Liver (tissue), 9 donors: ENCODE data around the gene RFNG. TPM values are rescaled to one million over a fixed set of nuclear protein-coding genes. Genes with fewer than 3 reads are reported as not detected.

Experiments used
- DNase-seq: peaks from one replicate; pipeline ENCODE4 v3.0.0-alpha.2; 2017; ENCODE audit warnings: low spot score
- H3K27ac ChIP-seq, 2 donors: one replicate each; pipeline ENCODE4 v1.7.0; 2013; ENCODE audit warnings: inconsistent platforms in 2 of 2, low read length in 2 of 2, control low read depth in 1 of 2, low read depth in 1 of 2, mild to moderate bottlenecking in 1 of 2
- H3K27me3 ChIP-seq, 4 donors: one replicate each; pipeline versions ENCODE4 v1.6.1 to v1.7.0; 2013; ENCODE audit warnings: low read length in 3 of 4, inconsistent platforms in 1 of 4, mild to moderate bottlenecking in 1 of 4, moderate library complexity in 1 of 4; ENCODE audit not compliant: control insufficient read depth in 4 of 4, insufficient read depth in 4 of 4
- H3K36me3 ChIP-seq, 4 donors: one replicate each; pipeline versions ENCODE4 v1.6.1 to v1.7.0; 2013; ENCODE audit warnings: low read length in 3 of 4, mild to moderate bottlenecking in 3 of 4, low read depth in 1 of 4, moderate library complexity in 1 of 4; ENCODE audit not compliant: control insufficient read depth in 4 of 4, insufficient read depth in 3 of 4
- H3K4me1 ChIP-seq, 4 donors: one replicate each; pipeline versions ENCODE4 v1.6.1 to v1.7.0; 2013; ENCODE audit warnings: low read length in 3 of 4, mild to moderate bottlenecking in 3 of 4, moderate library complexity in 1 of 4; ENCODE audit not compliant: control insufficient read depth in 4 of 4, insufficient read depth in 4 of 4
- H3K4me3 ChIP-seq, 3 donors: one replicate each; pipeline versions ENCODE4 v1.6.1 to v1.7.0; 2013; ENCODE audit warnings: low read length in 3 of 3, control low read depth in 1 of 3, low read depth in 1 of 3, mild to moderate bottlenecking in 1 of 3
- H3K9ac ChIP-seq, 2 donors: one replicate each; pipeline ENCODE4 v1.7.0; 2013; ENCODE audit warnings: low read length in 2 of 2, mild to moderate bottlenecking in 2 of 2, moderate library complexity in 2 of 2, control low read depth in 1 of 2, low read depth in 1 of 2
- H3K9me3 ChIP-seq, 4 donors: one replicate each; pipeline versions ENCODE4 v1.6.1 to v1.7.0; 2013; ENCODE audit warnings: low read length in 3 of 4; ENCODE audit not compliant: control insufficient read depth in 4 of 4
- EGR1 ChIP-seq, 2 donors: IDR thresholded peaks; 2 replicates each; pipeline ENCODE4 v1.6.1; 2016 to 2018; ENCODE audit warnings: antibody characterized with exemption in 2 of 2, low read depth in 2 of 2
- FOXA1 ChIP-seq: IDR thresholded peaks from 2 replicates; pipeline ENCODE4 v1.6.1; 2016; ENCODE audit warnings: antibody characterized with exemption
- FOXA2 ChIP-seq: IDR thresholded peaks from 2 replicates; pipeline ENCODE4 v1.6.1; 2016; ENCODE audit warnings: antibody characterized with exemption
- GABPA ChIP-seq, 2 donors: IDR thresholded peaks in 1 of 2; conservative IDR thresholded peaks in 1 of 2; 2 replicates each; pipeline ENCODE4 v1.6.1; 2016; ENCODE audit warnings: antibody characterized with exemption in 2 of 2, mild to moderate bottlenecking in 1 of 2, moderate library complexity in 1 of 2
- HNF4A ChIP-seq, 2 donors: conservative IDR thresholded peaks; 2 replicates each; pipeline ENCODE4 v1.6.1; 2016; ENCODE audit warnings: antibody characterized with exemption in 2 of 2, mild to moderate bottlenecking in 2 of 2
- HNF4G ChIP-seq: IDR thresholded peaks from 2 replicates; pipeline ENCODE4 v1.6.1; 2016; ENCODE audit warnings: antibody characterized with exemption
- JUND ChIP-seq, 2 donors: IDR thresholded peaks; 2 replicates each; pipeline ENCODE4 v1.6.1; 2016; ENCODE audit warnings: antibody characterized with exemption in 2 of 2
- NR2F2 ChIP-seq: IDR thresholded peaks from 2 replicates; pipeline ENCODE4 v1.6.1; 2016; ENCODE audit warnings: antibody characterized with exemption
- RAD21 ChIP-seq, 2 donors: IDR thresholded peaks; 2 replicates each; pipeline ENCODE4 v1.6.1; 2016; ENCODE audit warnings: antibody characterized with exemption in 2 of 2, mild to moderate bottlenecking in 2 of 2
- RXRA ChIP-seq, 2 donors: IDR thresholded peaks; 2 replicates each; pipeline ENCODE4 v1.6.1; 2017 to 2018; ENCODE audit warnings: antibody characterized with exemption in 2 of 2, mild to moderate bottlenecking in 1 of 2
- SP1 ChIP-seq: IDR thresholded peaks from 2 replicates; pipeline ENCODE4 v1.6.1; 2018; ENCODE audit warnings: antibody characterized with exemption, mild to moderate bottlenecking
- TAF1 ChIP-seq: conservative IDR thresholded peaks from 2 replicates; pipeline ENCODE4 v1.6.1; 2016; ENCODE audit warnings: antibody characterized with exemption, mild to moderate bottlenecking
- YY1 ChIP-seq: IDR thresholded peaks from 2 replicates; pipeline ENCODE4 v1.6.1; 2016; ENCODE audit warnings: antibody characterized with exemption, mild to moderate bottlenecking
- ZBTB33 ChIP-seq: IDR thresholded peaks from 2 replicates; pipeline ENCODE4 v1.6.1; 2016; ENCODE audit warnings: antibody characterized with exemption
- WGBS: extraction: QIAGEN DNeasy Blood & Tissue Kit; methylation state at CpG from one replicate; pipeline ENCODE4 v1.1.7; 2013; 5-methylcytosine and 5-hydroxymethylcytosine counted together
- polyA plus RNA-seq, 2 donors: library from polyadenylated mRNA; stranded (reverse) in 1 of 2; unstranded in 1 of 2; fragments of 200-250 nt in 1 of 2; fragments of >200 nt in 1 of 2; fragmentation: Nextera tagmentation in 1 of 2; extraction: Ambion mirVana in 1 of 2; gene quantifications; one replicate each; pipeline versions ENCODE4 v1.2.1 to v1.2.3, GENCODE V29; 2013 to 2015
- total RNA-seq, 2 donors: library from RNA; depleted of rRNA; stranded (reverse); fragments of >200 nt; gene quantifications; one replicate each; pipeline ENCODE4 v1.2.3, GENCODE V29; 2014
- TF ChIP-seq, protein P1 (sequence below): IDR thresholded peaks from 2 replicates; pipeline ENCODE4 v1.6.1; 2016; ENCODE audit warnings: antibody characterized with exemption
- TF ChIP-seq, protein P2 (sequence below): IDR thresholded peaks from 2 replicates; pipeline ENCODE4 v1.6.1; 2016; ENCODE audit warnings: antibody characterized with exemption, mild to moderate bottlenecking
- TF ChIP-seq, protein P3 (sequence below): IDR thresholded peaks from 2 replicates; pipeline ENCODE4 v1.6.1; 2016; ENCODE audit warnings: antibody characterized with exemption
- TF ChIP-seq, protein P4 (sequence below): fragments of 150-350 bp; IDR thresholded peaks from 2 replicates; pipeline ENCODE4 v1.5.1; 2017; ENCODE audit warnings: improper control_type of control experiment, low read depth, low read length; ENCODE audit not compliant: missing input control
- donor health status: healthy.
- donor health status: healthy.
- donor health status: healthy.
- donor health status: healthy.
- donor health status: healthy.

RFNG gene
- total and polyA plus RNA-seq, 4 donors = 15.0 to 36.0 (median 23.4) TPM

- no peak overlapping the region for H3K4me3 ChIP-seq
- no peaks in the 10 kb centered on the region for H3K9me3 ChIP-seq
- 89% methylated on average over 20 of the region's 20 CpGs for WGBS
- no peak overlapping the region for H3K27ac ChIP-seq
- H3K4me1 ChIP-seq = no peaks in the 10 kb centered on the region
- no peak for TF ChIP-seq JUND (IDR thresholded peaks at IDR 0.05)
- TF ChIP-seq, protein P1, sequence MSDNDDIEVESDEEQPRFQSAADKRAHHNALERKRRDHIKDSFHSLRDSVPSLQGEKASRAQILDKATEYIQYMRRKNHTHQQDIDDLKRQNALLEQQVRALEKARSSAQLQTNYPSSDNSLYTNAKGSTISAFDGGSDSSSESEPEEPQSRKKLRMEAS = no peak
- no peak for TF ChIP-seq TAF1
- TF ChIP-seq SP1 = no peak
- TF ChIP-seq, protein P2, sequence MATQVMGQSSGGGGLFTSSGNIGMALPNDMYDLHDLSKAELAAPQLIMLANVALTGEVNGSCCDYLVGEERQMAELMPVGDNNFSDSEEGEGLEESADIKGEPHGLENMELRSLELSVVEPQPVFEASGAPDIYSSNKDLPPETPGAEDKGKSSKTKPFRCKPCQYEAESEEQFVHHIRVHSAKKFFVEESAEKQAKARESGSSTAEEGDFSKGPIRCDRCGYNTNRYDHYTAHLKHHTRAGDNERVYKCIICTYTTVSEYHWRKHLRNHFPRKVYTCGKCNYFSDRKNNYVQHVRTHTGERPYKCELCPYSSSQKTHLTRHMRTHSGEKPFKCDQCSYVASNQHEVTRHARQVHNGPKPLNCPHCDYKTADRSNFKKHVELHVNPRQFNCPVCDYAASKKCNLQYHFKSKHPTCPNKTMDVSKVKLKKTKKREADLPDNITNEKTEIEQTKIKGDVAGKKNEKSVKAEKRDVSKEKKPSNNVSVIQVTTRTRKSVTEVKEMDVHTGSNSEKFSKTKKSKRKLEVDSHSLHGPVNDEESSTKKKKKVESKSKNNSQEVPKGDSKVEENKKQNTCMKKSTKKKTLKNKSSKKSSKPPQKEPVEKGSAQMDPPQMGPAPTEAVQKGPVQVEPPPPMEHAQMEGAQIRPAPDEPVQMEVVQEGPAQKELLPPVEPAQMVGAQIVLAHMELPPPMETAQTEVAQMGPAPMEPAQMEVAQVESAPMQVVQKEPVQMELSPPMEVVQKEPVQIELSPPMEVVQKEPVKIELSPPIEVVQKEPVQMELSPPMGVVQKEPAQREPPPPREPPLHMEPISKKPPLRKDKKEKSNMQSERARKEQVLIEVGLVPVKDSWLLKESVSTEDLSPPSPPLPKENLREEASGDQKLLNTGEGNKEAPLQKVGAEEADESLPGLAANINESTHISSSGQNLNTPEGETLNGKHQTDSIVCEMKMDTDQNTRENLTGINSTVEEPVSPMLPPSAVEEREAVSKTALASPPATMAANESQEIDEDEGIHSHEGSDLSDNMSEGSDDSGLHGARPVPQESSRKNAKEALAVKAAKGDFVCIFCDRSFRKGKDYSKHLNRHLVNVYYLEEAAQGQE = no peak
- TF ChIP-seq HNF4G = no peak
- no peak for TF ChIP-seq FOXA2
- TF ChIP-seq EGR1 (IDR thresholded peaks at IDR 0.05; ENCODE audit: low read depth in 2 of 2) = no peak
- TF ChIP-seq, protein P3, sequence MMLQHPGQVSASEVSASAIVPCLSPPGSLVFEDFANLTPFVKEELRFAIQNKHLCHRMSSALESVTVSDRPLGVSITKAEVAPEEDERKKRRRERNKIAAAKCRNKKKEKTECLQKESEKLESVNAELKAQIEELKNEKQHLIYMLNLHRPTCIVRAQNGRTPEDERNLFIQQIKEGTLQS = no peak
- no peak for TF ChIP-seq ZBTB33
- TF ChIP-seq, protein P4, sequence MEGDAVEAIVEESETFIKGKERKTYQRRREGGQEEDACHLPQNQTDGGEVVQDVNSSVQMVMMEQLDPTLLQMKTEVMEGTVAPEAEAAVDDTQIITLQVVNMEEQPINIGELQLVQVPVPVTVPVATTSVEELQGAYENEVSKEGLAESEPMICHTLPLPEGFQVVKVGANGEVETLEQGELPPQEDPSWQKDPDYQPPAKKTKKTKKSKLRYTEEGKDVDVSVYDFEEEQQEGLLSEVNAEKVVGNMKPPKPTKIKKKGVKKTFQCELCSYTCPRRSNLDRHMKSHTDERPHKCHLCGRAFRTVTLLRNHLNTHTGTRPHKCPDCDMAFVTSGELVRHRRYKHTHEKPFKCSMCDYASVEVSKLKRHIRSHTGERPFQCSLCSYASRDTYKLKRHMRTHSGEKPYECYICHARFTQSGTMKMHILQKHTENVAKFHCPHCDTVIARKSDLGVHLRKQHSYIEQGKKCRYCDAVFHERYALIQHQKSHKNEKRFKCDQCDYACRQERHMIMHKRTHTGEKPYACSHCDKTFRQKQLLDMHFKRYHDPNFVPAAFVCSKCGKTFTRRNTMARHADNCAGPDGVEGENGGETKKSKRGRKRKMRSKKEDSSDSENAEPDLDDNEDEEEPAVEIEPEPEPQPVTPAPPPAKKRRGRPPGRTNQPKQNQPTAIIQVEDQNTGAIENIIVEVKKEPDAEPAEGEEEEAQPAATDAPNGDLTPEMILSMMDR = no peak
- TF ChIP-seq RXRA (IDR thresholded peaks at IDR 0.05) = no peak
- TF ChIP-seq YY1 = no peak
- TF ChIP-seq FOXA1 = no peak
- no peak for TF ChIP-seq RAD21 (IDR thresholded peaks at IDR 0.05)
- TF ChIP-seq GABPA (IDR thresholded peaks at IDR 0.05 in 1 of 2, conservative IDR thresholded peaks at IDR 0.05 in 1 of 2) = no peak
- no peak for TF ChIP-seq HNF4A (conservative IDR thresholded peaks at IDR 0.05)
- TF ChIP-seq NR2F2 = no peak
- H3K27me3 ChIP-seq = no peaks in the 10 kb centered on the region
- no peak for DNase-seq
- H3K36me3 ChIP-seq = peaks cover 0 to 9% (median 3%) of the 10 kb centered on the region in 4 donors
- H3K9ac ChIP-seq = no peak overlapping the region
Measured at GRCh38 chr17:82012261-82012639, 39.4 kb downstream of the RFNG start.
